Keratinocyte (primary cell): ENCODE data around the gene TMEM253. TPM values are rescaled to one million over a fixed set of nuclear protein-coding genes. Genes with fewer than 3 reads are reported as not detected.

ENCODE experiments used
- DNase-seq: peaks from one replicate; pipeline ENCODE4 v3.0.0-alpha.2; 2011; ENCODE audit warnings: low read depth, missing footprints, low spot score
- FAIRE-seq: peaks from 2 replicates; lab custom pipeline; 2011; peaks lifted over from hg19 to GRCh38; lab: Jason Lieb, UNC
- H2AFZ ChIP-seq: 2 replicates; pipeline ENCODE4 v1.6.0; 2012; ENCODE audit warnings: low read length, control low read depth, inconsistent platforms; ENCODE audit not compliant: control insufficient read depth
- H3K27ac ChIP-seq: 2 replicates; pipeline ENCODE4 v1.5.1; 2011; ENCODE audit warnings: low read length; ENCODE audit not compliant: control insufficient read depth, insufficient read depth
- H3K27me3 ChIP-seq: 3 replicates; pipeline ENCODE4 v1.6.0; 2011; ENCODE audit warnings: low read length; ENCODE audit not compliant: control insufficient read depth, insufficient read depth; ENCODE audit errors: extremely low read depth
- H3K36me3 ChIP-seq, 2 experiments: 2 replicates in 1 of 2; 3 replicates in 1 of 2; pipeline ENCODE4 v1.5.1; 2011; ENCODE audit warnings: low read length in 2 of 2, mild to moderate bottlenecking in 1 of 2; ENCODE audit not compliant: control insufficient read depth in 2 of 2, insufficient read depth in 2 of 2; ENCODE audit errors: extremely low read depth in 1 of 2
- H3K4me1 ChIP-seq: 3 replicates; pipeline ENCODE4 v1.5.1; 2011; ENCODE audit warnings: low read length; ENCODE audit not compliant: control insufficient read depth, insufficient read depth; ENCODE audit errors: extremely low read depth
- H3K4me2 ChIP-seq: 3 replicates; pipeline ENCODE4 v1.6.0; 2011; ENCODE audit warnings: low read depth, low read length; ENCODE audit not compliant: control insufficient read depth, insufficient read depth; ENCODE audit errors: extremely low read depth
- H3K4me3 ChIP-seq, 3 experiments: fragments of 200-600 bp in 1 of 3; sonication (generic) in 1 of 3; 2 replicates in 2 of 3; 3 replicates in 1 of 3; pipeline ENCODE4 v1.5.1; 2011 to 2016; ENCODE audit warnings: low read length in 3 of 3, mild to moderate bottlenecking in 3 of 3, control low read depth in 2 of 3, inconsistent platforms in 1 of 3, low read depth in 1 of 3, mixed read lengths in 1 of 3, mixed run types in 1 of 3, moderate library complexity in 1 of 3; ENCODE audit not compliant: control insufficient read depth in 2 of 3, insufficient read depth in 2 of 3; ENCODE audit errors: extremely low read depth in 1 of 3
- H3K79me2 ChIP-seq: 2 replicates; pipeline ENCODE4 v1.6.0; 2012; ENCODE audit warnings: low read length; ENCODE audit not compliant: control insufficient read depth, insufficient read depth
- H3K9ac ChIP-seq: 3 replicates; pipeline ENCODE4 v1.6.0; 2011; ENCODE audit warnings: low read length; ENCODE audit not compliant: control insufficient read depth, insufficient read depth; ENCODE audit errors: extremely low read depth
- H3K9me1 ChIP-seq: 3 replicates; pipeline ENCODE4 v1.6.0; 2011; ENCODE audit warnings: low read length; ENCODE audit not compliant: control insufficient read depth, insufficient read depth; ENCODE audit errors: extremely low read depth
- H3K9me3 ChIP-seq: 2 replicates; pipeline ENCODE4 v1.5.1; 2012; ENCODE audit warnings: low read depth, low read length; ENCODE audit not compliant: control insufficient read depth
- H4K20me1 ChIP-seq: 3 replicates; pipeline ENCODE4 v1.6.0; 2011; ENCODE audit warnings: low read length; ENCODE audit not compliant: control insufficient read depth, insufficient read depth; ENCODE audit errors: extremely low read depth
- CTCF ChIP-seq, 3 experiments: IDR thresholded peaks in 1 of 3; conservative IDR thresholded peaks in 1 of 3; optimal IDR thresholded peaks in 1 of 3; 2 replicates in 2 of 3; 3 replicates in 1 of 3; pipeline versions ENCODE3 to v1.5.1; 2011; ENCODE audit warnings: low read length in 3 of 3, mild to moderate bottlenecking in 3 of 3, moderate library complexity in 2 of 3, control low read depth in 1 of 3, inconsistent platforms in 1 of 3; ENCODE audit not compliant: insufficient read depth in 2 of 3; ENCODE audit errors: extremely low read depth in 1 of 3
- EZH2 ChIP-seq: IDR thresholded peaks from one replicate; pipeline ENCODE4 v1.6.1; 2012; ENCODE audit warnings: inconsistent platforms, mild to moderate bottlenecking, low read length, moderate library complexity
- dilution Hi-C: fragments of 300-500 bp; cut with MboI; formaldehyde crosslinking; loops from one replicate; pipeline ENCODE4 v1.7.0; 2020; ENCODE audit warnings: low sequenced_read_pairs; ENCODE audit not compliant: extremely low pct_ligation_motif_present
- polyA plus RNA-seq, 5 experiments: library from polyadenylated mRNA; depleted of rRNA in 3 of 5; stranded (reverse) in 3 of 5; stranded (forward) in 1 of 5; unstranded in 1 of 5; fragments of >200 nt; gene quantifications; 1 replicate in 1 of 5; 2 replicates in 3 of 5; 3 replicates in 1 of 5; pipeline versions ENCODE4 v1.2.1 to v1.2.3, GENCODE V29; 2011 to 2012; ENCODE audit warnings: missing spikeins in 2 of 5, low read depth in 1 of 5, low replicate concordance in 1 of 5

TMEM253 gene
- polyA plus RNA-seq, 1 donor (not counting 4 experiments of a cell fraction or from before 2014, with no cell fraction given): 1.1 TPM

DNA sequence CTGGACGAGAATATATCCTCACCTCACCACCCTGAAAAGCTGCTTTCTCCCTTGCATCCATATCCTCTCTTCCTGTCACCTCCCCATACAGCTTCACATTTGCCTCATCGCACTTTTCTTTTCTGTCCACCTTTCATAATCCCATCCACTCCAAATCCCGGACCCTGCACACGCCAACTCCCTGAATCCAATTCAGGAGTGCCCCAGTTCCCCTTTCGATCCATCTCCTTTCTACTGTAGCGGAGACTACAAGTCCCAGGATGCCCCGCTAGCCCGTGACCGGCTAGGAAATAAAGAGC, 2.5 kb downstream of the TMEM253 start:
- Histone ChIP-seq H3K27me3 (no peaks in the 10 kb centered on the region), H3K4me1 (peaks cover 76% of the 10 kb centered on the region), H3K27ac (peak overlapping the region; percentile 95), H3K9me1 (no peaks in the 10 kb centered on the region), H3K4me3 (peak overlapping the region; percentile 54 to 90 (median 83)), H3K79me2 (peaks cover 22% of the 10 kb centered on the region), H3K4me2 (peak overlapping the region; percentile 99), H4K20me1 (no peaks in the 10 kb centered on the region), H2AFZ (peak overlapping the region; percentile 81), H3K9ac (peak overlapping the region; percentile 95), H3K9me3 (no peaks in the 10 kb centered on the region), H3K36me3 (no peaks in the 10 kb centered on the region)
- FAIRE-seq: no peak
- dilution Hi-C loops: no loop called here
- DNase-seq: no peak
- TF ChIP-seq EZH2 (no peak), CTCF (optimal IDR thresholded peaks at IDR 0.05 in 1 of 3, IDR thresholded peaks at IDR 0.05 in 1 of 3, conservative IDR thresholded peaks at IDR 0.05 in 1 of 3; ENCODE audit: extremely low read depth in 1 of 3, insufficient read depth in 2 of 3, low read length in 3 of 3) (no peak)

DNA sequence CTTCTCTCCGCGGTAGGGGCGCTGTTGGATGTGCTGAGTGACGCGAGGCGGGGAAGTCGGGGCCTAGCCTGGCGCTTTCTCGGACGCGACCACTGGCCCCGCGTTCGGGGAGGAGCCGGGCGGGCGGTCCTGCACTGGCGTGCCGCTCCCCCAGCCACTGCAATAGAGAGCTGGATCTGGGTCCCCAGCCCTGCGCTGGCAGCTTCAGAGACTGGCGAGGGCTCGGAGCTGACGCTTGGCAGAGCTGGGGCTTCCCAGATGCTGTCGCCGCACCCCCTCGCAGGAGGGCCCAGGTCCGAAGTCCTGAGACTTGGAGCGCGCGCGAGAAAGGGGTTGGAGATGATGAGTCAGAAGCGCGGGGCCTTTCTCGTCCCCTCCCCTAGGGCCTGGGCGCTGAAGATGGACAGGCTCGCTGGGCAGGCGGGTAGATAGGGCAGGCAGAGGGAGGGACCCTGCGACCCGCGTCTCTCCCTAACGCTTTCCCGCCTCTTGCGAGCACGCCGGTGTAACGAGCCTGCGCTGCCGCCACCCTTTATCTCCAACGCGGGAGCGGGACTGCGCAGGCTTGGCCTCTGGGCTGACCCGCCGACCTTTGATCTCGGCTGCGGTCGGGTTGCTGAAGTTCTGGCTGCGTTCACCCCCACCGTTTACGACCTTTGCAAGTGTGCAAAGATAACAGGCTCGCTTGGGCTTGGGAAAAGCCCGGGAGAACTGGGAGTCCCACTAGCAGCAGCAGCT, 3.0 kb downstream of the TMEM253 start:
- DNase-seq (no peak), FAIRE-seq (no peak)
- peak overlapping the region; percentile 54 to 90 (median 83) for H3K4me3 ChIP-seq
- peak overlapping the region; percentile 99 for H3K4me2 ChIP-seq
- dilution Hi-C loops: no loop called here
- peak overlapping the region; percentile 95 for H3K27ac ChIP-seq
- no peaks in the 10 kb centered on the region for H3K36me3 ChIP-seq
- no peak for TF ChIP-seq EZH2
- TF ChIP-seq CTCF (optimal IDR thresholded peaks at IDR 0.05 in 1 of 3, IDR thresholded peaks at IDR 0.05 in 1 of 3, conservative IDR thresholded peaks at IDR 0.05 in 1 of 3; ENCODE audit: extremely low read depth in 1 of 3, insufficient read depth in 2 of 3, low read length in 3 of 3): peak; percentile 75 to 90 (median 83)
- H3K4me1 ChIP-seq: peaks cover 76% of the 10 kb centered on the region
- H2AFZ ChIP-seq: peak overlapping the region; percentile 94
- peak overlapping the region; percentile 95 for H3K9ac ChIP-seq
- no peaks in the 10 kb centered on the region for H3K9me1 ChIP-seq
- no peaks in the 10 kb centered on the region for H3K9me3 ChIP-seq
- no peaks in the 10 kb centered on the region for H4K20me1 ChIP-seq
- H3K27me3 ChIP-seq: no peaks in the 10 kb centered on the region
- peaks cover 21% of the 10 kb centered on the region for H3K79me2 ChIP-seq
